Measurements from ENCODE around the gene GPR179. TPM values are rescaled to one million over a fixed set of nuclear protein-coding genes. Genes with fewer than 3 reads are reported as not detected.

The GPR179 gene
- total RNA-seq, 1 donor from 2014 or later = not detected

- DNase-seq (ENCODE audit: extremely low read depth, low read depth, low spot score) = peak; percentile 64
These were observed 5.5 kb upstream of the GPR179 start for GRCh38 chr17:38349097-38349730.

- DNase-seq (ENCODE audit: extremely low read depth, low read depth, low spot score) = no peak
These were observed 2.0 kb upstream of the GPR179 start for GRCh38 chr17:38345743-38346142.

- DNase-seq (ENCODE audit: extremely low read depth, low read depth, low spot score) = no peak
These were observed 627 bp upstream of the GPR179 start for GRCh38 chr17:38344420-38344745.

GRCh38 chr17:38342886-38343607 is 709 bp downstream of the GPR179 start:
- no peak for DNase-seq (ENCODE audit: extremely low read depth, low read depth, low spot score)

- no peak for DNase-seq (ENCODE audit: extremely low read depth, low read depth, low spot score)
These were observed 2.6 kb downstream of the GPR179 start for GRCh38 chr17:38341035-38341721.

GRCh38 chr17:38339891-38340290 is 3.9 kb downstream of the GPR179 start:
- DNase-seq (ENCODE audit: extremely low read depth, low read depth, low spot score) = no peak

GRCh38 chr17:38338535-38338934 is 5.2 kb downstream of the GPR179 start:
- no peak for DNase-seq (ENCODE audit: extremely low read depth, low read depth, low spot score)

GRCh38 chr17:38338053-38338452 is 5.7 kb downstream of the GPR179 start:
- DNase-seq (ENCODE audit: extremely low read depth, low read depth, low spot score) = no peak

- DNase-seq (ENCODE audit: extremely low read depth, low read depth, low spot score) = no peak
These were observed 6.9 kb downstream of the GPR179 start for GRCh38 chr17:38336838-38337237.

GRCh38 chr17:38334480-38335364 is 9.0 kb downstream of the GPR179 start:
- no peak for DNase-seq (ENCODE audit: extremely low read depth, low read depth, low spot score)

GRCh38 chr17:38333635-38334295 is 10.0 kb downstream of the GPR179 start:
- DNase-seq (ENCODE audit: extremely low read depth, low read depth, low spot score) = no peak

- DNase-seq (ENCODE audit: extremely low read depth, low read depth, low spot score) = no peak
These were observed 11.0 kb downstream of the GPR179 start for GRCh38 chr17:38332735-38333134.

- DNase-seq (ENCODE audit: extremely low read depth, low read depth, low spot score) = no peak
These were observed 12.8 kb downstream of the GPR179 start for GRCh38 chr17:38330941-38331411.

- no peak for DNase-seq (ENCODE audit: extremely low read depth, low read depth, low spot score)
These were observed 13.7 kb downstream of the GPR179 start for GRCh38 chr17:38329808-38330730.

GRCh38 chr17:38329284-38329683 is 14.5 kb downstream of the GPR179 start:
- DNase-seq (ENCODE audit: extremely low read depth, low read depth, low spot score) = no peak

- DNase-seq (ENCODE audit: extremely low read depth, low read depth, low spot score) = no peak
These were observed 15.1 kb downstream of the GPR179 start for GRCh38 chr17:38328620-38329019.

GRCh38 chr17:38327936-38328335 is 15.8 kb downstream of the GPR179 start:
- DNase-seq (ENCODE audit: extremely low read depth, low read depth, low spot score) = no peak

- DNase-seq (ENCODE audit: extremely low read depth, low read depth, low spot score) = no peak
These were observed 16.6 kb downstream of the GPR179 start for GRCh38 chr17:38326996-38327792.
